ENCODE data around the gene UMODL1.

Gene UMODL1

DNA sequence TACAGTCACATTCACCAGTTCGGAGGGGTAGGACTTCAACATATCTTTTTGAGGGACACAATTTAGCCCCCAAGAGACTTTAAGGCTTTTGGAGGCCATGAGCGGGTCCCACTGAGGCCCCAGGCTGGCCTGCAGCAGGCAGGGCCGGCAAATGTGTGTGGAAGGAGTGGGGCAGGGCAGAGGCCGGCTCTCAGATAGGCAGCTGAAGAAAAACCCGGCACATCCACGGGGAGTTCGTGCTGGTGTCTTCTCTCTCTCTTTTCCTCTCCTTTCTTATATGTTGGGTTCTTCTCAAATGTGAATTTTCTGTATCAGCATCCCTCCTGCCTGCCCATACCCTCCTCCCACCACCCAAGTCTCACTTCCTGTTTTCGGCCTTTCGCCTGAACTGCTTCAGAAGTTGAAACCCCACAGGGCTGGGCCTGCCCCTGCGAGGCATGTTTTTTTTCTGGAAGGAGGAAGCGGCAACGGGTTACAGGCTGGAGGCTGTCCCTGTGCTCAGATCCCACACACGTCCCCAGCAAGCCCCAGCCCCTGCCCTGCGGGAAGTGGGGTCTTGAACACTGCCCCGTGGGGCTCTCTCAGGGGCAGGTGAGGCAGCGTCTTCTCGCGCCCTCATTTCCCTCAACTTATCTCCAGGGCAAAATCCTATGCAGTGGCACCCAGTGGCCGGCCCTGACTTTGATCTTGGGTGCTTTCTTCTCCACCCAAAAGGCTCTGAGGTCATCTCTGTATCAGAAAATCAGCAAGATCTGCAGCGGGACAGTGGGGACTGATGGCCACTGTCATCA lies 9.7 kb upstream of the UMODL1 start:
- no peaks in the 10 kb centered on the region for H3K36me3 Mint-ChIP-seq (ENCODE audit: low read depth)
- peak overlapping the region; percentile 23 for H3K4me3 Mint-ChIP-seq
- peaks cover 56% of the 10 kb centered on the region for H3K4me1 Mint-ChIP-seq (ENCODE audit: low read depth)
- no peaks in the 10 kb centered on the region for H3K9me3 Mint-ChIP-seq
- peak overlapping the region; percentile 58 for H3K27ac Mint-ChIP-seq
- no peaks in the 10 kb centered on the region for H3K27me3 Mint-ChIP-seq

GRCh38 chr21:42061986-42062235 lies 9.2 kb upstream of the UMODL1 start:
- H3K27ac Mint-ChIP-seq, result peak overlapping the region; percentile 58
- no peaks in the 10 kb centered on the region for H3K27me3 Mint-ChIP-seq
- H3K4me1 Mint-ChIP-seq (ENCODE audit: low read depth), result peaks cover 58% of the 10 kb centered on the region
- peak overlapping the region; percentile 74 for H3K4me3 Mint-ChIP-seq
- no peaks in the 10 kb centered on the region for H3K9me3 Mint-ChIP-seq
- no peaks in the 10 kb centered on the region for H3K36me3 Mint-ChIP-seq (ENCODE audit: low read depth)

DNA sequence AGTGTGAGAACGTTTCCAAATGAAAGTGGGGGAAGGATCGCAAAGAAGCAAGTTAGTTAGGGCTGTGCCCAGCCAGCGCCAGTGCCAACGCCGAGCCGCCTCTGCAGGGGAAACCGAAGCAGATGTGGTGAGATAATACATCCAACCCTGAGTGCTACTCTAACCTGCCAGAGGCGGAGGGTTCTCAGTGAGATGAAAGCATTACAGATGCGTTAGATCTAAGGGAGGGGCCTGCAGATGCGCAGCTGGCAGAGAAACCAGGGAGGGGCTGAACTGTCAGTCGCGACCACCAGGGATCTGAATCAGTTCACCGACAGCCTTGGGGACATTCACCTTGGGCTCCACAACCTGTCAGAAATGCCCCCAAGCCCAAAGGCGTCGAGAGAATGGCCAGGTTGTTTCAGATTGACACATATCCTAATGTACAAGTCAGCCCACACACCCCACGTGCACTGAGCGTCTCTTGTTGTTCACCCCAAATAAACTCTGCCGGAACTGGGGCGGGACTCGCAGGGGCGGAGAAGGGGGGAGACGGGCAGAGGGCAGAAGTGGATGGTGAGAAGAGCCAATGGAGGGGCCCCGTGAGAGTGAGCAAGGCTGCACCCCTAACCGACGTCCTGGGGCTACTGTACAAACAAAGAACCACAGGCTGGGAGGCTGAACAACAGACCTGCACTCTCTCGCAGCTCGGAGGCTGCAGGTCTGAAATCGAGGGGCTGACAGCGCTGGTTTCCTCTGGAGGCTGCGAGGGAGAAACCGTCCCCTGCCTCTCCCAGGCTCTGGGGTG lies 8.7 kb upstream of the UMODL1 start:
- Mint-ChIP-seq H3K27ac (peak overlapping the region; percentile 67), H3K4me3 (peak overlapping the region; percentile 74), H3K9me3 (no peaks in the 10 kb centered on the region), H3K4me1 (ENCODE audit: low read depth) (peaks cover 58% of the 10 kb centered on the region), H3K27me3 (no peaks in the 10 kb centered on the region), H3K36me3 (ENCODE audit: low read depth) (no peaks in the 10 kb centered on the region)

DNA sequence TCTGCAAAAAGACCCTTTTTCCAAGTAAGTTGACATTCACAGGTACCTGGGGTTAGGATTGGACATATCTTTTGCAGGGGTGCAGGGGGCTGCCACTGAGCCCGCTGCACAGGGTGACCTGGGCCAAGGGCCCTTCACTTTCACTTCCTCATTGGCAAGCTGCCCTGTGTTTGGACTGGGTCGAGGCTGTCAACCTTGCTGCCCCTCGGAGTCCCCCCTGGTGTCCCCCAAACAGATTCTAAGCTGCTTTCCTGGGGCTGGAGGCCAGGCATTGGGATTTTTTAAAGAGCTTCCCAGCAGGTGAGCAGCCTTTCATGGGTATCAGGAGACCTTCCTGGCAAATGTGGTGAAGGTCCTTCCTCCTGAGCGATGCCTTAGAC lies 7.9 kb upstream of the UMODL1 start:
- H3K9me3 Mint-ChIP-seq, result no peaks in the 10 kb centered on the region
- peaks cover 58% of the 10 kb centered on the region for H3K4me1 Mint-ChIP-seq (ENCODE audit: low read depth)
- H3K4me3 Mint-ChIP-seq, result peak overlapping the region; percentile 74
- peak overlapping the region; percentile 40 for H3K27ac Mint-ChIP-seq
- no peaks in the 10 kb centered on the region for H3K27me3 Mint-ChIP-seq
- no peaks in the 10 kb centered on the region for H3K36me3 Mint-ChIP-seq (ENCODE audit: low read depth)

DNA sequence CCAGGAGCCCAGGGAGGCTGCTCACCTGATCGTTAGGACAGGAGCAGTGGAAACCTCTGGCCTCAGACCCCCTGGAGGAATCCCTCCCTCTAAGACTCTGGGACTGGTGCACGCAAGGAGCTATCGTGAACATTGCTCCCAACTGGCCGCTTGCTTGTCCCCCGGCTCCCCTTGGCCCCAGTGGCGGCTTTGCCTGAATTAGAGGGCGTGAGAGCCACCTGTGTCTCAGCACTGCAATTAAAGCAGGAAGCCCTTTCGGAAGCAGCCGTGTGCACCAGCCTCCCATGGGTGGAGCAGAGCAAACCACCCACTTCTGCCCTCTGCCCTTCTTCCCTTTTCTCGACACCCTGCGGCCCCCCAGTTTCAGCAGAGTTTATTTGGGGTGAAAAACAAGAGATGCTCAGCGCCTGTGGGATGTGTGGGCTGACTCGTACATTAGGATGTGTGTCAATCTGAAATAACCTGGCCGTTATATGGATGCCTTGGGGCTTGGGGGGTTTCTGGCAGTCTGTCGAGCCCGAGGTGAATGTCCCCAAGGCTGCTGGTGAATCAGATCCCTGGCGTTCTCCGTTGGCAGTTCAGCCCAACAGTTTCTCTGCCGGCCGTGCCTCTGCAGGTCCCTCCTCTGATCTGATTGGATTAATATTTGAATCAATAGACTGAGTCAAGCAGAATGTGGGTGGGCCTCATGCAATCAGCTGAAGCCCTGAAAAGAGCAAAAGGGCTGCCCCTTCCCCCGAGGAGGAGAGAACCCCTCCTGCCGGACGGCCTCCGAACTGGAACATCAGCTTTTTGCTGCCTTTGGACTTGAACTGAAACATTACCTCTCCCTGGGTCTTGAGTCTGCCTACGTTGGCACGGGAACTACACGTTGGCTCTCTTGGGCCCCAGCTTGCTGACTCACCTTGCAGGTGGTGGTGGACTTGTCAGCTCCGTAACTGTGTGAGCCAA lies 7.3 kb upstream of the UMODL1 start:
- H3K36me3 Mint-ChIP-seq (ENCODE audit: low read depth), result no peaks in the 10 kb centered on the region
- no peaks in the 10 kb centered on the region for H3K27me3 Mint-ChIP-seq
- peak overlapping the region; percentile 65 for H3K4me3 Mint-ChIP-seq
- peaks cover 58% of the 10 kb centered on the region for H3K4me1 Mint-ChIP-seq (ENCODE audit: low read depth)
- H3K27ac Mint-ChIP-seq, result peak overlapping the region; percentile 81
- no peaks in the 10 kb centered on the region for H3K9me3 Mint-ChIP-seq

DNA sequence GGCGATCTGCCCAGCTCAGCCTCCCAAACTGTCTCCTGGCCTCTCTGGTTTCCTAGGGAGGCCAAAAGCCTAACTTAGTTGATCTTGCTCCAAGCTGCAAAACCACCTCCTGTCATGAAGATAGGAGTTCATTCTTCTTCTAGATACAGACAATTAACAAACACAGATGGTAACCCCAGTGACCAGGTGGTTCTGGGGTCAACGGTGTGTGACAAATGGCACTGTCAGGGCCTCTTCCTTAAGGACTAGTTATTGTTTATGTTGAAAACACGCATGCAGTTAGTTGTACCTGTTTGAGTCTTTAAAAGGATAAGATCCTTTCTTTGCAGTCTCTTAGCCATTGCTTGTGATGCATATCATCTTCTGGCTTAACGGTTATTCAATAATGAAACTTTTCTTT lies 4.6 kb upstream of the UMODL1 start:
- Mint-ChIP-seq H3K27ac (no peak overlapping the region), H3K36me3 (ENCODE audit: low read depth) (no peaks in the 10 kb centered on the region), H3K4me1 (ENCODE audit: low read depth) (peaks cover 46% of the 10 kb centered on the region), H3K9me3 (no peaks in the 10 kb centered on the region), H3K4me3 (no peak overlapping the region), H3K27me3 (no peaks in the 10 kb centered on the region)

DNA sequence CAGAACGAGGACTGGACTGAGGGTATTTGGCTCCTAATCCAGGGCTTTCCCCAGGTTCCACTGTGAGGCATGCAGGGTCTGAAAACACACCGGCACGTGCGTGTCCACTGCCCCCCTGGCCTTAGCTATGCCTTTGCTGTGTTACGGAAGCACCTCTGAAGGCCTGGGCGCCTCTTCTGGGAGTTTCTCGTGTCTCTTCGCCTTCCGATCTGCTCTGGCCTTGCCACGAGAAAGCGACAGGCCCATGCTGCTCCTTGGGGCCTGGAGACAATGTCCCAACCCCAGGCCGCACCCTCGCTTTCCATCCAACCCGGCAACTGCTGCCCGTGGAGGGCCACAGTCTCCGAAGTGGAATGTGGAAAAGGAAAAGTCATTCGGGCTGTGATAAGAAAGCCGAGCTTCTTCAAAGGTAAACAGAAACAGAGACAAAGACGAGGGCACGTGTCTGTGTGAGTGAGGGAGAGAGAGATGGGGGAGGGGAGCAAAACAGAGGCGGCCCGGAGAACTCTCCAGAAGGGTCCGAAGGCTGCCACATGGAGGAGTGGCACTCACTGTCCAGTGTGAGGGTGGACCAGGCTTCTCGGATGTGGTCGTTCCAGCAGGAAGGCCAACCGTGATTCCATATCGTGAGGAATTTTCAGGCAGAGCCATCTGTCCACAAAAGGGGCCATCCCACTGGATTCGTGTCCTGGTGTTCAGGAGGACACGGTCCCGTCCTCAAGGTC lies 3.4 kb upstream of the UMODL1 start:
- Mint-ChIP-seq H3K9me3 (no peaks in the 10 kb centered on the region), H3K27me3 (no peaks in the 10 kb centered on the region), H3K4me1 (ENCODE audit: low read depth) (peaks cover 35% of the 10 kb centered on the region), H3K36me3 (ENCODE audit: low read depth) (no peaks in the 10 kb centered on the region), H3K4me3 (no peak overlapping the region), H3K27ac (no peak overlapping the region)

DNA sequence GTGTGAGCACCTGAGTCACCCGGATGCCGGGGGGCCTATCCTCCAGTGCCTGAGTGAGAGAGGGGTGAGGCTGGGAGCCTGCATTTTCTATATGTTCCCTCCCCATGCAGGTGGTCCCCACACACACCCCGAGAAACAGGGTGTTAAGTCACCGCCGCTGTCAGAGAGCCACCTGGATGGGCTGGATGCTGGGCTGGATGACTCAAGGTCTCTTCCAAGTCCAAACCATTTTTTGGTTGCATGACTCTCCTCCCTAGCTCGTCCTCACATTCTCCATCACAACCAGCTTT lies 2.9 kb upstream of the UMODL1 start:
- Mint-ChIP-seq H3K27ac (no peak overlapping the region), H3K4me3 (no peak overlapping the region), H3K4me1 (ENCODE audit: low read depth) (peaks cover 30% of the 10 kb centered on the region), H3K27me3 (no peaks in the 10 kb centered on the region), H3K9me3 (no peaks in the 10 kb centered on the region), H3K36me3 (ENCODE audit: low read depth) (no peaks in the 10 kb centered on the region)

DNA sequence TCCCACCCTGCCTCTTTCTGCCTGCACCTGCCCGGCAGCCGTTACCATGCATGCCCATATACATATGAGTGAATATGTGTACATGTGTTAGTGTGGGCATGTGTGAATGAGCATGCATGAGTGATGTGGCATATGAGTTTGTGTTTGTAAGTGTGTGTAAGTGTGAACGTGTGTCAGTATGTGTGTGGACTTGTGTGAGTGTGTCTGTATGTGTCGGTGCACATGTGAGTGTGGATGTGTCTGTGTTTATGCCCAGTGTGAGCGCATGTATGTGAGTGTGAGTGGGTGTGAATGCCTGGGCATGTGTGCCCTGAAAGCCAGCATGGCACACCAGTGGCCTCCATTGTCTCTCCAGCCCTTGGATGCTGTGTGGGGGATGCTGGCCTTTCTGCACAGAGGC lies 2.5 kb upstream of the UMODL1 start:
- H3K9me3 Mint-ChIP-seq, result no peaks in the 10 kb centered on the region
- no peaks in the 10 kb centered on the region for H3K36me3 Mint-ChIP-seq (ENCODE audit: low read depth)
- H3K4me1 Mint-ChIP-seq (ENCODE audit: low read depth), result peaks cover 27% of the 10 kb centered on the region
- no peaks in the 10 kb centered on the region for H3K27me3 Mint-ChIP-seq
- H3K4me3 Mint-ChIP-seq, result no peak overlapping the region
- H3K27ac Mint-ChIP-seq, result no peak overlapping the region

GRCh38 chr21:42069327-42069726 lies 1.8 kb upstream of the UMODL1 start:
- Mint-ChIP-seq H3K4me1 (ENCODE audit: low read depth) (peaks cover 22% of the 10 kb centered on the region), H3K27me3 (no peaks in the 10 kb centered on the region), H3K9me3 (no peaks in the 10 kb centered on the region), H3K4me3 (no peak overlapping the region), H3K27ac (no peak overlapping the region), H3K36me3 (ENCODE audit: low read depth) (no peaks in the 10 kb centered on the region)

- Mint-ChIP-seq H3K4me3 (no peak overlapping the region), H3K4me1 (ENCODE audit: low read depth) (peaks cover 17% of the 10 kb centered on the region), H3K9me3 (no peaks in the 10 kb centered on the region), H3K27me3 (no peaks in the 10 kb centered on the region), H3K36me3 (ENCODE audit: low read depth) (no peaks in the 10 kb centered on the region), H3K27ac (no peak overlapping the region)
Measured at GRCh38 chr21:42069843-42070242, 1.3 kb upstream of the UMODL1 start.

- no peak overlapping the region for H3K27ac Mint-ChIP-seq
- H3K36me3 Mint-ChIP-seq (ENCODE audit: low read depth), result no peaks in the 10 kb centered on the region
- peaks cover 4% of the 10 kb centered on the region for H3K4me1 Mint-ChIP-seq (ENCODE audit: low read depth)
- no peaks in the 10 kb centered on the region for H3K9me3 Mint-ChIP-seq
- no peaks in the 10 kb centered on the region for H3K27me3 Mint-ChIP-seq
- H3K4me3 Mint-ChIP-seq, result no peak overlapping the region
Measured at GRCh38 chr21:42073145-42074099, 2.3 kb downstream of the UMODL1 start.

GRCh38 chr21:42075686-42076471 lies 4.8 kb downstream of the UMODL1 start:
- Mint-ChIP-seq H3K9me3 (no peaks in the 10 kb centered on the region), H3K4me1 (ENCODE audit: low read depth) (peaks cover 4% of the 10 kb centered on the region), H3K4me3 (no peak overlapping the region), H3K27me3 (no peaks in the 10 kb centered on the region), H3K36me3 (ENCODE audit: low read depth) (no peaks in the 10 kb centered on the region), H3K27ac (no peak overlapping the region)

Measured in stimulated activated naive CD8-positive, alpha-beta T cell treated with anti-CD3 and anti-CD28 coated beads, Interleukin-15, Interleukin-2, amounts not matched to agents 100 ng/mL and 50 ng/mL, for 24 hours (primary cell).